Measurements from ENCODE around the gene PER1. TPM values are rescaled to one million over a fixed set of nuclear protein-coding genes. Genes with fewer than 3 reads are reported as not detected.

The PER1 gene
- total RNA-seq, 2 experiments from 2014 or later = 123 to 129 TPM

DNA sequence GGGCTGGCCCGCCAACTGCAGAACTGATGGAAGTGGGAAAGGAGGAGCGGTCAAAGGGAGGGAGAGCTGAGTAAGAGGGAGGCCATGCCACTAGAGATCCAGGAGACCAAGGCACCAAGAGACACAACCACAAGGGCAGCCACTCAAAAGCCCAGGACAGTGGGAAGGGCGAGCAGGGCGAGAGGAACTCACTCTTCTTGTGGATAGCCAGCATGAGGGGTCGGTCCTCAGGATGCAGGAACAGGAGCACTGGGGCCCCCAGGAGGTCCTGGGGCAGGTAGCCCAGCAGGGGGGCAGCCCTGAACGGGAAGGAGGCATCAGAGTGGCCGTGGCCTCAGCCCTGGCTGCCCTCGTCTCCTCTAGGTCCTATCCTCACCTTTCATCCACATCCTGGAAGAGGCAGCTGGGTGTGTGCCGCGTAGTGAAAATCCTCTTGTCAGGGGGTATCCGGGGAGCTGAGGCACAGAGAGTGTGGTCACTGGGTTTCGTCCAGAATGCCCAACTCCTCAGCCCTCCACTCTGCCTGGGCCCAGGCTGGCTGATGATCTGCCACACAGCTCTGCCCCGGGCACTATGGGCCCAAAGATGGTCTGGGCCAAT lies 4.3 kb downstream of the PER1 start:
- ChIA-PET POLR2A (interaction anchor here (1.0 to 22.8 kb wide), 4 partner anchors 5 to 24 kb away, joined by 3 to 476 read pairs (median 228); partner anchors contain the start of genes PER1 and VAMP2), CTCF (interaction anchor here (1.3 kb wide), 1 partner anchor 9 kb away, joined by 10 read pairs; no protein-coding TSS in a partner anchor)
- Mint-ChIP-seq H3K4me3 (no peak overlapping the region), H3K27ac (no peak overlapping the region), H3K36me3 (ENCODE audit: low read depth) (peaks cover 58% of the 10 kb centered on the region), H3K9me3 (no peaks in the 10 kb centered on the region), H3K27me3 (no peaks in the 10 kb centered on the region), H3K4me1 (ENCODE audit: low read depth) (peaks cover 14% of the 10 kb centered on the region)
- intact Hi-C loops (cut with micrococcal nuclease) = no loop called here
- DNase-seq (no peak), ATAC-seq (no peak)
- TF ChIP-seq, protein P1, sequence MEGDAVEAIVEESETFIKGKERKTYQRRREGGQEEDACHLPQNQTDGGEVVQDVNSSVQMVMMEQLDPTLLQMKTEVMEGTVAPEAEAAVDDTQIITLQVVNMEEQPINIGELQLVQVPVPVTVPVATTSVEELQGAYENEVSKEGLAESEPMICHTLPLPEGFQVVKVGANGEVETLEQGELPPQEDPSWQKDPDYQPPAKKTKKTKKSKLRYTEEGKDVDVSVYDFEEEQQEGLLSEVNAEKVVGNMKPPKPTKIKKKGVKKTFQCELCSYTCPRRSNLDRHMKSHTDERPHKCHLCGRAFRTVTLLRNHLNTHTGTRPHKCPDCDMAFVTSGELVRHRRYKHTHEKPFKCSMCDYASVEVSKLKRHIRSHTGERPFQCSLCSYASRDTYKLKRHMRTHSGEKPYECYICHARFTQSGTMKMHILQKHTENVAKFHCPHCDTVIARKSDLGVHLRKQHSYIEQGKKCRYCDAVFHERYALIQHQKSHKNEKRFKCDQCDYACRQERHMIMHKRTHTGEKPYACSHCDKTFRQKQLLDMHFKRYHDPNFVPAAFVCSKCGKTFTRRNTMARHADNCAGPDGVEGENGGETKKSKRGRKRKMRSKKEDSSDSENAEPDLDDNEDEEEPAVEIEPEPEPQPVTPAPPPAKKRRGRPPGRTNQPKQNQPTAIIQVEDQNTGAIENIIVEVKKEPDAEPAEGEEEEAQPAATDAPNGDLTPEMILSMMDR (IDR thresholded peaks at IDR 0.05) = no peak

DNA sequence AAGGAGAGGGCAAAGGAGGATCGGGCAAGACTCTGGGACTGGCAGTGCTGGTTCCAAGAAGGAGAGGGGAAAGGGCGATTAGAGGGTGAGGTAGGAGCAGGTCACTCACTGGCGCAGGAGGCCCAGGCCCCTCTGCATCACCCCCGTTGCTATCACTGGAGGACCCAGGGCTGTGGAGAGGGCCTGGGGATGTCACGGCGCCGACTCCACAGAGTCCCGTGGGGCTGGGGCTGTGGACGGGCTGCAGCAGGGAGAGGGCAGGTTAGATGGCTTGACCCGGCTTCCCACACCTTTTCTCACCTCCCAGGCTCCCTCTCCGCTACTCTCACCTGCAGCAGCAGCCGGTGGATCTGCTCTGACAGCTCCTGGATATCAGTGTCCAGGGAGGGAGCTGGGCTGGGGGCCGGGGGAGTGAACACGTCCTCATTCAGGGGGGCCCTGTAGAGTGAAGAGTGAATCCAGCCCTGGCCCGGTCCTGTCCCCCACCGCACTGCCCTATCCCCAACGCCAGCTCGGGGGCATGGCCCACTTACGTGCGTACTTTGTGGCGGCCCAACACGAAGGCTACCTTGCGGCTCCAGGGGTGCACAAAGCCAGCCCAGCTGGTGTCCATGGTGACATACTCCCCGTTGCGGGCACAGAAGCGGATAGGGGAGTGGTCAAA lies 4.9 kb downstream of the PER1 start:
- CTCF ChIA-PET = interaction anchor here (1.3 kb wide), 1 partner anchor 8 kb away, joined by 10 read pairs; no protein-coding TSS in a partner anchor
- no peak for DNase-seq
- intact Hi-C loops (cut with micrococcal nuclease) = no loop called here

GRCh38 chr17:8146381-8147140 lies 5.6 kb downstream of the PER1 start:
- H3K36me3 Mint-ChIP-seq (ENCODE audit: low read depth) = peaks cover 64% of the 10 kb centered on the region
- no peak overlapping the region for H3K27ac Mint-ChIP-seq

More for the DNA sequence above, 4.9 kb downstream of the PER1 start:
- Mint-ChIP-seq H3K27me3 (no peaks in the 10 kb centered on the region), H3K36me3 (ENCODE audit: low read depth) (peaks cover 60% of the 10 kb centered on the region), H3K9me3 (no peaks in the 10 kb centered on the region), H3K27ac (no peak overlapping the region), H3K4me3 (no peak overlapping the region), H3K4me1 (ENCODE audit: low read depth) (peaks cover 8% of the 10 kb centered on the region)
- POLR2A ChIA-PET = interaction anchor here (1.0 to 22.8 kb wide), 5 partner anchors 4 to 25 kb away, joined by 3 to 476 read pairs (median 228); partner anchors contain the start of genes PER1 and VAMP2
- TF ChIP-seq, protein P1 (IDR thresholded peaks at IDR 0.05) = no peak
- no peak for ATAC-seq

GRCh38 chr17:8145811-8146210 lies 6.4 kb downstream of the PER1 start:
- H3K36me3 Mint-ChIP-seq (ENCODE audit: low read depth) = peaks cover 71% of the 10 kb centered on the region
- no peak overlapping the region for H3K4me3 Mint-ChIP-seq
- intact Hi-C loops (cut with micrococcal nuclease) = no loop called here
- peaks cover 6% of the 10 kb centered on the region for H3K4me1 Mint-ChIP-seq (ENCODE audit: low read depth)
- ChIA-PET CTCF (interaction anchor here (0.9 kb wide), 1 partner anchor 8 kb away, joined by 3 read pairs; no protein-coding TSS in a partner anchor), POLR2A (interaction anchor here (1.6 to 22.8 kb wide), 3 partner anchors 7 to 26 kb away, joined by 3 to 476 read pairs (median 228); partner anchors contain the start of genes PER1 and VAMP2)
- DNase-seq = no peak
- no peak for ATAC-seq
- TF ChIP-seq, protein P1 (IDR thresholded peaks at IDR 0.05) = no peak
- no peaks in the 10 kb centered on the region for H3K9me3 Mint-ChIP-seq
- no peaks in the 10 kb centered on the region for H3K27me3 Mint-ChIP-seq
- H3K27ac Mint-ChIP-seq = no peak overlapping the region

More at GRCh38 chr17:8146381-8147140, 5.6 kb downstream of the PER1 start:
- Mint-ChIP-seq H3K4me3 (no peak overlapping the region), H3K27me3 (no peaks in the 10 kb centered on the region), H3K9me3 (no peaks in the 10 kb centered on the region), H3K4me1 (ENCODE audit: low read depth) (peaks cover 8% of the 10 kb centered on the region)
- intact Hi-C loops (cut with micrococcal nuclease) = no loop called here
- ChIA-PET POLR2A (interaction anchor here (1.6 to 22.8 kb wide), 3 partner anchors 8 to 26 kb away, joined by 3 to 476 read pairs (median 228); partner anchors contain the start of genes PER1 and VAMP2), CTCF (interaction anchor here (0.9 kb wide), 1 partner anchor 8 kb away, joined by 3 read pairs; no protein-coding TSS in a partner anchor)
- no peak for DNase-seq
- TF ChIP-seq, protein P1 (IDR thresholded peaks at IDR 0.05) = no peak
- ATAC-seq = no peak

Data from activated CD8-positive, alpha-beta T cell treated with anti-CD3 and anti-CD28 coated beads for 36 hours (primary cell).